NB4 (cell line): ENCODE data around the gene NRBF2.
"Not testable (repeated sequence)": the region's sequence is repeated elsewhere in the genome, so short reads cannot be mapped to it uniquely, and the experiment has no call there.

Source experiments
- CTCF ChIP-seq: IDR thresholded peaks from one replicate; pipeline ENCODE4 v1.5.1; 2012; ENCODE audit warnings: low read depth, low read length
- MAX ChIP-seq: IDR thresholded peaks from 2 replicates; pipeline ENCODE4 v1.6.1; 2011; ENCODE audit warnings: low read depth, low read length
- POLR2A ChIP-seq: IDR thresholded peaks from 2 replicates; pipeline ENCODE4 v1.6.1; 2011; ENCODE audit warnings: mild to moderate bottlenecking; ENCODE audit not compliant: insufficient read length; ENCODE audit errors: extremely low read depth

GRCh38 chr10:63103178-63103577 lies 29.9 kb upstream of the NRBF2 start:
- not testable (repeated sequence) for TF ChIP-seq CTCF, POLR2A, MAX
